SK-N-SH treated with all-trans-retinoic acid at 6 μM for 48 hours (cell line): Measurements from ENCODE around the gene TET3.

ENCODE experiments used
- CSDC2 ChIP-seq: fragments of 250-450 bp; sonication (Bioruptor Pico); IDR thresholded peaks from 2 replicates; pipeline ENCODE4 v1.5.0; 2020; ENCODE audit warnings: mild to moderate bottlenecking, moderate library complexity
- ESRRG ChIP-seq: fragments of 250-450 bp; sonication (Bioruptor Pico); IDR thresholded peaks from 2 replicates; pipeline ENCODE4 v1.6.1; 2021; ENCODE audit warnings: mild to moderate bottlenecking
- GLIS3 ChIP-seq: fragments of 250-450 bp; sonication (Bioruptor Pico); IDR thresholded peaks from 2 replicates; pipeline ENCODE4 v1.5.0; 2020; ENCODE audit warnings: mild to moderate bottlenecking, moderate library complexity
- ISL1 ChIP-seq: fragments of 250-450 bp; sonication (Bioruptor Pico); IDR thresholded peaks from 2 replicates; pipeline ENCODE4 v2.1.2; 2022; ENCODE audit warnings: mild to moderate bottlenecking, moderate library complexity
- PATZ1 ChIP-seq: fragments of 250-450 bp; sonication (Bioruptor Pico); IDR thresholded peaks from 2 replicates; pipeline ENCODE4 v1.8.0; 2020; ENCODE audit warnings: mild to moderate bottlenecking, moderate library complexity, borderline replicate concordance
- RARB ChIP-seq: fragments of 250-450 bp; sonication (Bioruptor Pico); IDR thresholded peaks from 2 replicates; pipeline ENCODE4 v1.8.0; 2021; ENCODE audit warnings: mild to moderate bottlenecking, moderate library complexity
- TCF4 ChIP-seq: fragments of 250-450 bp; sonication (Bioruptor Pico); IDR thresholded peaks from 2 replicates; pipeline ENCODE4 v1.8.0; 2021; ENCODE audit warnings: mild to moderate bottlenecking, moderate library complexity, borderline replicate concordance
- ZFP3 ChIP-seq: fragments of 250-450 bp; sonication (Bioruptor Pico); IDR thresholded peaks from 2 replicates; pipeline ENCODE4 v1.5.0; 2020; ENCODE audit warnings: mild to moderate bottlenecking, moderate library complexity

GRCh38 chr2:73984203-73984921, at the start of gene TET3:
- TF ChIP-seq PATZ1 (CRISPR knock-in tag) (no peak), RARB (no peak), TCF4 (CRISPR knock-in tag) (no peak), ZFP3 (CRISPR knock-in tag) (no peak), CSDC2 (CRISPR knock-in tag) (no peak), ESRRG (CRISPR knock-in tag) (no peak), ISL1 (CRISPR knock-in tag) (no peak), GLIS3 (CRISPR knock-in tag) (no peak)
